HG03280 (cell line): ENCODE results near the gene GAK.
"Not testable (repeated sequence)": the region's sequence is repeated elsewhere in the genome, so short reads cannot be mapped to it uniquely, and the experiment has no call there.

Experiments
- ATAC-seq: cut with Tn5 transposase; IDR thresholded peaks from one replicate; pipeline ENCODE4 v1.9.1; 2021; ENCODE audit warnings: mild to moderate bottlenecking, moderate library complexity; ENCODE audit not compliant: unreplicated experiment

GAK gene

DNA sequence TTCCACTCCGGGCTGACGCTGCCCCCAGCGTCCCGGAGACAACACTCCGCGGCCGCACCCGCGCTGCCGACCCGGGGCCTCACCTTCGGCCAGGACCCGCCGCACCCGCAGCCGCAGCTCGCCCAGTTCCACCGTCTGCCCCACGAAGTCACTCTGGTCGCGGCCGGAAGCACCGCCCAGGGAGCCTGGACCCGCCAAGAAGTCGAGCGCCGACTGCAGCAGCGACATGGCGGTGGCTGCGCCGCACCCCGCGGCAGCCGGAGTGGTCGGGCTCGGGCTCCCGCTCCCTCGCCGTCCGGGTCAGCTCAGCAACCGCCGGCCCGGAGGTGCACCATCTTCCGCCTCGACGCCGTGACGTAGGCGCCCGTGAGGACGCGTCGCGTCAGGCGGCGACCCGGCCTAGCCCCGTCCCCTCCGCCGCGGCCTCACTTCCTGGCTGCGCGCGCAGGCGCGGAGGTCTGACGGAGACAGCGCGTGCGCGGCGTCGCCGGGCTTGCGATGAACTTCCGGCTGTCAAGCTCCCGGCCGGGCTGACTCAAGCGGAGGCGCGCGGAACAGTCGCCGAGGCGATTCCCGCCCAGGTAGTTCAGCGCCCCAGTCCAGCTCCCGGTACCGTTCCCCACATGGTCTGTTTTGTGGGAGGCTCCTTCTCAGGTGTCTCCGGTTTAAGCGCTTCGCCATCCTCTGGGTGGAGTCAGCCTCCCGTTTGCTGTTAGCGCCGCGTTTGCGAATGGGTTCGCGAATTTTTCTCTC is at the start of gene GAK, which contains the start of gene TMEM175:
Gene GAK, minus strand, starts transcription at position 357 of the 753 bp plus-strand sequence. Its CDS starts 129 bp downstream, at position 228.
Gene TMEM175, plus strand, starts transcription at position 501 of the 753 bp plus-strand sequence. CDS start 15,280 bp downstream, outside the sequence.
- ATAC-seq, result peak; percentile 85

DNA sequence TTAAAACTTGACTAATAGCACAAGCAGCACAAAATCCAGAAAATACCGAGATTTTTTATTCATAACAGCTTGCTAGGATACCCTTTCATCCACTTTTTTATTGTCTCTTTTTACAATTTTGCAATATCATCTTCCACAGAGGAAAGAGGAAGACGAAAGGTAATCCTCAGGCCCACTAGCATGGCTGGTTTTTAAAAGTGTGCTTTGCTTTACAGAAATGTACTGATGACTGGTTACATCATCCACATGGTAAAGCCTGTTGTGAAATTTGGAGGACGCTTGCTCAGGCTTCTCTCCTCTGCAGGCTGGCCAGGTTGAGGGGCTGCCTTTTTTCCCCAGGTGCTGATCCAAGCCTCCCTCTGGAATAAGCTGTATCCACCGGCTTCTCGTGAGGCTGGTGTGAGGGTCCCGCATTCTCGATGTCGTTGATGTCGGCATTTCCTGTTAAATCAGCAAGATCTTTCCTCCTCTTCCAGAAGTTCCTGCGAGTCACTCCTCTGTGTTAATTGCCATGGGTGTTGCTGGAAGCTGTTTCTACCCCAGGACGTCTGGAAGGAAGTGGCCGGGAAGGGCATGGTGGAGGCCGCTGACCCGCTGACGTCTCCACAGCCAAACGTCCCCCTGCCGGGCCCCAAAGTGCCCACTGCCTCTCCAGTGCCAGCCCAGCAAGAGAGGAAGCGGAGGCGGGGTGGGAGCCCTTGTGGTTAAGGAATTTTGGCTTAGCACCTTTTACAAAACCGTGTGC is 47.0 kb upstream of the GAK start:
- ATAC-seq, result no peak

DNA sequence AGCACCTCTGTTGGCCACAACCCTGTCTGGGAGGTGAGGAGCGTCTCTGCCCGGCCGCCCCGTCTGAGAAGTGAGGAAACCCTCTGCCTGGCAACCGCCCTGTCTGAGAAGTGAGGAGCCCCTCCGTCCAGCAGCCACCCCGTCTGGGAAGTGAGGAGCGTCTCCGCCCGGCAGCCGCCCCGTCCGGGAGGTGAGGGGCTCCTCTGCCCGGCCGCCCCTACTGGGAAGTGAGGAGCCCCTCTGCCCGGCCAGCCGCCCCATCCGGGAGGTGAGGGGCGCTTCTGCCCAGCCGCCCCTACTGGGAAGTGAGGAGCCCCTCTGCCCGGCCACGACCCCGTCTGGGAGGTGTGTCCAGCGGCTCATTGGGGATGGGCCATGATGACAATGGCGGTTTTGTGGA is 43.9 kb upstream of the GAK start:
- ATAC-seq, result not testable (repeated sequence)

DNA sequence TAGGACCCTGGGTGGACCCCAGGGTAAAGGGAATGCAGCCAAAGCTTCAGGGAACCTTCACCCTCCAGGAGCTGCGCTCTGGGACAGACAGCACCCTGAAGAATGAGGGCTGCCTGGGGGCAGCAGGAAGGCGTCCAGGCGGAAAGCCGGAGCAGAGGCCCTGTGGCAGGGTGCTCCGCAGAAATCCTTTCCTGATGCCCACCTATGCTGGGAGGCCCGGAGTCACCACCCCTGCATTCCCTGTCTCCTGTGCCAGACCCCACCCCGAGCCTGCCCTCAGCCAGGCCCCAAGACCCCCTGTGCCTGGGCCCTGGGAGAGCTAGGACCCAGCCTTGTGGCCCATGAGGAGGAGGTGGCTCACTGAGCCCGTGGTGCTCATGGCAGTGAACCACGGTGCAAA is 42.6 kb upstream of the GAK start:
- no peak for ATAC-seq

DNA sequence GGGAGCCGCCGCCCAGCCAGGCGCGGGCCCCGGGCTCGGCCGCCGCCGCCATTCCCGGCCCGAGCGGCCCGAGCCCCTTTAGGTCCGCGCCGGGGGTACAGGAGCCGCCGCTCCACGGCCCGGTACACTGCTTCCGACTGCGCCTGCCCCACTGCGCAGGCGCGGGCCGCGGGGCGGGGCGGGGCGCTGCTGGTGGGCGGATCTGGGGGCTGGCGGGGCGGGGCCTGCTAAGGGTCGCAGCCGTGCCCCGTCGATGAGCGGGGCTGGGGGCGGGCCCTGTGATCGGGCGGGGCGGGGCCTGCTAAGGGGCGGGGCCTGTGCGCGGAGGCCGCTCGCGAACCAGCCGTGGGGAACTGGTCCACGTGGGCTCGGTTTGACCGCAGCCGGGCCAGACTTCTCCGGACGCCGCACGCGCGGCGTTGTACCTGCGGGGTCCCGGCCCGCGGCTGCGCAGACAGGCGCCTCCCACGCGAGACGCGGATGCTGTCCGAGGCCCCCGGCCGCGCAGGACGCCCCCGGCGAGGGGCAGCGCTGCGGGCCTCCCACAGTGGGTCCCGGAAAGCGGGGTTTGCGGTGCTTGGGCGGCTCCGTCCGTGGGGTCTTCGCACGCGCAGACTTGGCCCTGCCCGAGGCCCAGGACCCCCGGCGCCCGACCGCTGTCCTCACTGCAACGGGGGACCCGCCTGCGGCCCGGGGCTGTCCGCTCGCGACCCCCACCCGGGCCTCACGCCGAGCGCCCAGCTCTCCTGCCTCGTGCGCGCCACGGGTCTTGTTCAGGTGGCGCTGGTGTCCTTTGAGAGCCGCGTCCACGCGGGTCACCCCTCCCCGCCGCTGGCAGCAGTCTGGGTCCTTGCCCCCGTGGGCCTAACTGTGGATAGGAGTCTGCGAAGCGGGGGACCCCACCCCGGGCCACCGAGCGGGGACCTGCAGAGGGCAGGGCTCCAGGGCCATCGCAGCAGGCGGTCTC is 41.6 kb upstream of the GAK start, which contains the start of gene DGKQ:
Gene DGKQ, minus strand, starts transcription at position 139 of the 967 bp plus-strand sequence. Its CDS starts 87 bp downstream, at position 52.
- peak; percentile 79 for ATAC-seq

DNA sequence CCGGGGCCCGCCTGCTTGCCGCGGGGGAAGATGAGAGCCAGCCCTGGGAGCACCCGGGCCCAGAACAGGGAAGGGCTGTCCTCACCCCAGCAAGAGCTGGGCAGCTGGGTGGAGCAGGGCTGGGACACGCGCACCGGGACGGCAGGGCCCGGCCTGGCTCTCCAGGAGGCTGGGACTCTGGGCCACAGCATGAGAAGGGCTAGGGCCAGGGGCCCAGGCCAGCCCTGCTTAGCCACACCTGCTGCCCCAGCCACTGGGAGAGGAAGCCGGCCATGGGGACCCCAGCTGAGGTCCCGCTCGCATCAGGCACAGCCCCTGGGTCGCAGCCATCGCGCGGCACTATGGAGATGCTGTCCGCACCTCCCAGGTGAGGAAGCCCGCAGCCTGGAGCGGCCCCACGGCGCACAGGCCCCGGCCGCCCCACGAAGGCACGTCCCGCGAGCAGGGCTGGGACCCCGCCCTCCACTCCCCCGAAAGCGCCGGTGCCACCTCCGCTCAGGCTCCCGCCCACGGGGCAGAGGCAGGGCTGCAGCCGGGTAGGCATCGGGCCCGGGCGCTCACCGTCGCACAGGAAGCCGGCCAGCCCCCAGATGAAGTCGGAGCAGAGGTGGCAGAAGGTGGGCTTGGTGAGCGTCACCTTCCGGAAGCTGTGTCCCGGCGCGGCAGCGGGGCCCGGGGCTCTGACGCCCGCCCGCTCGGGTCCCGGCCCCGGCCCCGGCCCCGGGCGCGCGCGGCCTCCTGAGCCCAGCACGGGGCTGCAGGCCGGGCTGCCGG is 40.7 kb upstream of the GAK start:
- ATAC-seq, result peak; percentile 44

GRCh38 chr4:971666-972500 is 39.8 kb upstream of the GAK start:
- no peak for ATAC-seq

DNA sequence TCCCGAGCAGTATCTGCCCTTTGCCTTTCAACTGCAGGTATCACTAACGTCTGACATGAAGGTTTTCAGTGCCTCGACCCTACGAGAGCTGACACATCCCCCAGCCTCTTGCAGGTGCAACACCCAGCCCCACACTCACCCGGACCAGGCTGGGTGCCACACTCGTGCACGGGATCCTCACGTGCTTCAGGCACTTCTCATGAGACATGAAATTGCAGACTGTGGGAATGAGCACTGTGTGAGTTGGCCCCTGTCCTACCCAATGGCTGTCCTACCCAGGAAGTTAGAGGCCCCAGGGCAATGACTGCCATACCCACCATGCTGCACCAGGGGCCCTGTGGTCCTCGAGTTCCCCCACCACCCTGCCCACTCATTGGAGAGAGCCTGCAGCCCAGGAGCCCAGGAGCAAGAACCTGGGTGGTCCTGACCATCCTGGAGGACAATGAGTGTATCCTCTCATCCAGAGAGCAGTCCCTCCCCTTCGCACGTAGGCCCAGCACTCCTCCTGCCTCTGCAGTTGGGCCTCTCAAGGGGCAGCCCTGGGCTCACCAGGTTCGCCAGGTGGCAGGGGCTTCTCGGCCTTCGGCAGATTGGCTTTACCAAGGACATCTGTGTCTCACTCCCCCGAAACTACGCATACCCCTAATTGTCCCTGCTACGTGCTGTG is 38.9 kb upstream of the GAK start:
- ATAC-seq, result no peak

DNA sequence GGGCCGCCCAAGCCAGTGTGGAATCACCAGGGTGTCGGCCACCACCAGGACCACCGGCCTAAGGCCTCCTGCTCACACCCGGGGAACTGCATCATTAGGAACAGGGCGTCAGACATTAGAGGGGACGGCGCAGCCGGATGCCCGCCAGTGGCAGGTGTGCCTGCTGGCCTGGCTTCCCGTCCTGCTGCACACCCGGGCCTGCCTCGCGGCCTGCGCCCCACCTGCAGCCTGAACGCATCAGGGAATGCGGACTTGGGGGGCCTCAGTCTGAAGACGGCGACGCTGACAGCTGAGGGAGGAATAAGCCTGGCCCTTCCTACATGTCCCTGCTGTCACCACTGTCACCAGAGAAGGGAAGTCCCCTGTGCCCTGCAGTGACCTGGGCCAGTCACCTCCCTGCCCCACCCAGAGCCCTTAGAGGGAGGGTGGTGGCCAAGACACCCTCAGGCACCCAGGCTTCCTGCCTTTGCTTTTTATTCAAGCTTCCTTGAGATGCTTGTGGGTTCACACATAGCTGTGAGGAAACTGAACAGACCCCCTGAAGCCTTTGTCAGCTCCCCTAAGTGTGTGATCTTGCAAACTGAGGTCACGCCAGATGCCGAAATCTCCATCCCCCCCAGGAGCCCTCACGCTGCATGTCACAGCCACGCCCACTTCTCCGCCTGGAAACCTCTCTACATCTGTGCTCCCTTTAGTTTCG is 38.1 kb upstream of the GAK start:
- ATAC-seq, result no peak

DNA sequence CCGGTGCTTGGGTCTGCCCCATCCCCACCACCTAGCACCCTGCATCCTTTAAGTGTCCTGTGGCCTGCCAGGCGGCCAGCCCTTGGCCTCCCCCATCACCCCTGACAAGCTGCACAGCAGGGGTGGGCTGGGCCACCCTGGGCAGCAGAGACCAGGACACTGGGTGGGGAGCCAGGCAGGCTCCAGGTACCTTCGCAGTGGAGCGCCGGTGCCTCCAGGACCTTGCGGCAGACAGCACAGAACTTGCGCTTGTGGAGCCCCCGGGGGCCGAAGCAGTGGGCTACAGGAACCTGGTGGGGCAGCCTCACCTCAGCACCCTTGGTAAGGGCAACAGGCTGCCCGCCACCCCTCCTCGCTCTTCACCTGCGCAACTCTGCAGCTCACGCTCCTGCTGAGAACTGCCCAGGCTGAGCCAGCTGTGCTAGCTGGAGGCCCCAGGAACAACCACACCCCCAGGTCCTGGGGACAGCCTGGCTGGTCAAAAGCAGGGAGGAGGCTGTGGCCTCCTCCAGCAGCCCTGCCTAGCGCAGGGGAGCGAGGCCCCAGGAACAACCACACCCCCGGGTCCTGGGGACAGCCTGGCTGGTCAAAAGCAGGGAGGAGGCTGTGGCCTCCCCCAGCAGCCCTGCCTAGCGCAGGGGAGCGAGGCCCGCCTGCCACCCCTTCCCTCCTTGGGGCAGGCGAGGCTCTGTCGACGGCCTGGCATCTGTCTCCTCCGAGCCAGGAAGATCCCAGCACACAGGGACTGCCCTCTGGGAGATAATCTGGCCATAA is 36.7 kb upstream of the GAK start:
- no peak for ATAC-seq

DNA sequence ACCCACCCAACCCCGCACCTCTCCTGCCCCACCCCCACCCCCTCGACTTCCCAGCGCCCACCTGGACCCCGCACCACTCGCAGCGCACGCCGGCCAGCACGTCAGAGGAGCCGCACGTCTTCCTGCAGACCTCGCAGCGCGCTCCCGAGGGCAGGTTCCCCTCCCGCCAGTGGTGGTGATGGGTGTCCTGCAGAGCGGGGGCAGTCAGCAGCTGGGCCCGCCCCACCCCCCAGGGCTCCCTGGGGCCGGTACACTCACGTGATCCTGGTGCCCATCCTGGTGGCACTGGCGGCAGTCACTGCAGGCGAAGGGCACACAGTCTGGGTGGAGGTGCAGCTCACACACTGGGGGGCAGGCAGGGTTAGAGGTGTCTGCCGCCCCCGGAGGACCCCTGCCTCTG is 36.1 kb upstream of the GAK start:
- no peak for ATAC-seq

DNA sequence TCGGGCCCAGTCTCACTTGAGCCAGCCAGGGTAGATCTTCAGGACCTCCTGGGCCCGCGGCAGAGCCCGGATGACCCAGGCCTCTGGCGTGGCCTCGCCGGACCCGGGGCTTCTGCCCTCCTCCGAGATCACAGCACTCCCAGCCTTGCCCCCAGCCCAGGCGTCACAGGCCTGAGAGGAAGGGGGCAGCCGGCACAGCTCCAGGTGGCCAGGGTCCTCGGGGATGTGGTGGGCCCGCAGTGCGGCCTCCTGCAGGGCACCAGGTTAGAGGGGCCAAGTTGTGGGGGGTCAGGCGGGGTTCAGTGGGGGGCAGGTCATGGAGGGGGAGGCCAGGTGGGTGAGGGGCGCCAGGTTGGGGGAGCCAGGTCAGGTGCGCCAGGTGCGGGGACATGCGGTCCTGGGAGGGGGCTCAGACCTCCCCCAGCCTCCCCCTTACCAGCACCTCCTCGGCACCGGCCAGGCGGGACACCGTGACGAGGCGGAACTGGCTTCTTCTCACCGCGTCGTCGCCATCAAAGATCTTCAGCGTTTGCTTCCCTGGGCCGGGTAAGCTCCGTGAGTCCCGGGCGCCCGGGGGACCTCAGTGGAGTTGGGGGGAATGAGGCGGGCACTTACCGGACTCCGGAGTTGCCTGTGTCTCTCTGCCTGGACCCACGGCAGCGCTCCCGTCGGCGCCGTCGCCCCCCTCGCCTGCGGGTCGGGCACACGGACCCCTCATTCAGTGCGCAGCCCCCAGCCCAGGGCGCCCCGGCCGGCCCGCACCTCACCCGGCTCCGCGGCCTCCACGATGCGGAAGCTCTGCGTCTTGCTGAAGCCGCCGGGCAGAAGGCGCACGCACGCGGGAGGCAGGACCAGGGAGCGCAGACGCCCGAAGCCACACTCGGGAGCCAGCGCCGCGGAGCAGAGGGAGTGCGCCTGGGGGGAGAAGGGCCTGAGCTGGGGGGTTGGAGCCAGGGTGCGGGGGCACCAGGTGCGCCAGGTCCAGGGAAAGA is 35.3 kb upstream of the GAK start:
- ATAC-seq, result no peak

- ATAC-seq, result no peak
These were observed 34.4 kb upstream of the GAK start for GRCh38 chr4:966266-967112.

DNA sequence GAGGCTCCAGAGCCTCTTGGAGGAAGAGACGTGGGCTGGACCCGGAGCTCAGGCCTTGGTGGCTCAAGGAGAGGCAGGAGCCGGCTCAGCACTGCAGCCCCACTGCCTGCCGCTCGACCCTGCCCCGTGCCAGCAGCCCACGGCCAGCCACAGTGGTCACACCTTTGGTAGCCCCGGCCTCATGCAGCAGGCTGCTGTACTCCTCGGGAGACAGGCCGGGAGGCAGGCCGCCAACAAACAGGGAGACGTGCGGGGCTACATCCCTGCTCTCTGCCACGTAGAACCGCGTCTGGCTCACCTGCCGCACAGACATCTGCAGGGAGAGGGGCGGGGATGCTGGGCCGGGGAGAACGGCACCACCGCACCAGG is 33.6 kb upstream of the GAK start:
- ATAC-seq, result no peak

- no peak for ATAC-seq
These were observed 33.1 kb upstream of the GAK start for GRCh38 chr4:965048-965765.
